GM18868 (cell line): Measurements from ENCODE around the gene CPE.
"Not testable (repeated sequence)": the region's sequence is repeated elsewhere in the genome, so short reads cannot be mapped to it uniquely, and the experiment has no call there.

Source experiments
- ATAC-seq: cut with Tn5 transposase; IDR thresholded peaks from one replicate; pipeline ENCODE4 v1.9.1; 2021; ENCODE audit warnings: mild to moderate bottlenecking, moderate library complexity; ENCODE audit not compliant: unreplicated experiment

Gene CPE

DNA sequence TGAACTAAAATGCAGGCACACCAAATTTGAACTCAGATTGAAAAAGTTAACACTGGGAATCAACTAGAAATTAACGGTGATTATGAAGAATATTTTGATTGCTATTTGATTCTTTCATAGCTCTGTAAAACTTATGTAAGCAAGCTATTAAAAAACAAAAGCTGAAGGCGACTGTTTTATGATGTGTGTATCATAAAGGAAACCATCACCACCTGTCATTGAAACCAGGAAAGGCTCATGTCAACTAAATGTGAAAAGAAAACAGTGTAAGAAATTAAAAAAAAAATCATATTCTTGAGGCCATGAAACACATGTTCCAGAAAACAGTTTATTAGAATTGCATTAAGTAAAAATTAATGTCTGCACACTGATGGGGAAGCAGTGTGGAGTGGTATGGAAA is 24.2 kb downstream of the CPE start:
- ATAC-seq, result no peak

GRCh38 chr4:165403637-165404036 is 24.8 kb downstream of the CPE start:
- no peak for ATAC-seq

DNA sequence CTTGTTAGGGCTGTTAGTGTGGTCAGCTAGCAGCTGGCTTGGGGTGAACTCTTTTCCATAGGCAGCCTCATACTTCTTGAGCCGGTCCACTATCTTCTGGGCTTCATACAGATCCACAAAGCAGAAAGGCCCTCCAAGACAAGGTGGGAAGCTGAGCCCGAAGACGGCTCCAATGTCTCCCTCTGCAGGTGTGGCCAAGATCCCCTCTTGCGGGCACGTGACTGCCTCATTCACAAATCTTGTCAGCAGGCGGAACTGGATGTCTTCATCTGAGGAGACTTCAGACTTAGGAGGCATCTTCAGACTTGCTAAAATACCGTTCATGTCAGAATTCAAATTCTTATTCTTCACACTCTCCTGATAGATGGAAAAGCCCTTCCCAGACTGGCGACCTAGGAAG is 25.3 kb downstream of the CPE start:
- ATAC-seq, result no peak

DNA sequence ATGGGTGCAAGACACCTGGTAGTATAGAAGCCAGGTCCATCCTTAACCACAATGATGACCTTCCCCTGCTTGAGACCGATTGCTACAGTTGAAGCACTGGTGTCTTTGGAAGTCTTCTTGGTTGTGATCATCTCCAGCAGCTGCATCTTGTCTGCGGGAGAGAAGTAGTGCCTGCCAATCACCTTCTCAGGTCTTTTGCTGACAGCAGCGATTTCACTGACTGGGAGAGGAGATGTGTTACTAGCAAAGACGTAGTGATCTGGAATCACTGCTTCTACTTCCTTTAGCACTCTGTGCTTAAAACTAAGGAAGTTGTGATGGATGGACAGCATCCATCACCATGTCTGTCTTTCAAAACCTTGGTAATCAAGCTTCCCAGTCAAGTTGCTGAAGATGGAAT is 25.9 kb downstream of the CPE start:
- no peak for ATAC-seq

DNA sequence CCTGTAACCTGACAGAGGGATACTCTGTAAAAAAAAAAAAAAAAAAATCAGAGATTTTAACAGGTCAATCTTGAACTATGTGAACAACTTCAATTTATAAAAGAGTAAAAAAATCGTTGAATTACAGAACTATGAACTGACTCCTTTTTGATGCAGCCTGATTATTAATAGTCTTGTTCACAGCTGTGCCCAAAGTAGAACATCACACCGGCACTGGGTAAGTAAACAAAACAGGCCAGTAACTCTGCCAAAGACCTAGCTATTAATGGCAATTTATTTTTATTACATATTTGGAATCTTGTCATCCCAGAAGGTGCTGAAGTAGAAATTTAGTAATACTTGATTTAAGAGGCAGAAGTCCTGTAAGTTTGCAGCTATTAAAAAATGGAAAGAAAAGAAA is 31.4 kb downstream of the CPE start:
- ATAC-seq, result no peak

DNA sequence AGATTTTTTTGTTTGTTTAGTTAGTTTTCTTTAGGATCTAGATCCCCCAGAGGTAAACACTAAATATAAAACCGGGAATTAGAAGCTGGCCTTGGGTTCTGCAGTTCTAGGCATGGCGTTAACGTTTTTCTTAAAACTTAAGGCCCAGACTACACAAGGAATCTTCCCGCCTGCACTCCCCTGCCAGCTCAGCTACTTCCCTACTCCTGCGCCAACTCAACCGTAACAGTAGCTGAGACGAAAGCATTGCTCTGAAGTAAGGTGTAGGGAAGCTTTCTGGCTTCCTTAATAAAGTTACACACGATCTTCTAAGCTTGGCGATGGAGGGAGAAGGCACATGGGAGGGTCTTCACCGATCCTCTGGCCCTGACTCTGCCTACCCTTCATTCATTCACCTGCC is 37.1 kb downstream of the CPE start:
- no peak for ATAC-seq

DNA sequence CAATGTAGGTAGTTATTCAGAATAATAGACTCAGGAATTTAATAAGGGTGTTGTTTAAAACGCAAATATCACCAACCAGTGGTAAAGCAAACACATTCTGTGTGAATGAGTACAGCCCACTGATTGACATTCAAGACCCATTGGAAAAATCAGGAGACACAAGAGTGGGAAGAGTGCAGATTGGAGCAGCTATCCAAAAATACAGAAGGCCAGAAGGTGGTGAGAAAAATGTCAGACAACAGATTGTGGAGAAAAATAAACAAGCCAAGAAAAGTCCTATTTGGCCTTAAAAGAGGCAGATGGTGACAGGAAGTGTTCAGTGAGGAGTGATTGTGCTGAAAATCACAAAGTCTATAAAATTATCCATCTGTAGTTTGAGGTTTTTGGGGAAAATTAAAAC is 39.3 kb downstream of the CPE start:
- ATAC-seq, result no peak

DNA sequence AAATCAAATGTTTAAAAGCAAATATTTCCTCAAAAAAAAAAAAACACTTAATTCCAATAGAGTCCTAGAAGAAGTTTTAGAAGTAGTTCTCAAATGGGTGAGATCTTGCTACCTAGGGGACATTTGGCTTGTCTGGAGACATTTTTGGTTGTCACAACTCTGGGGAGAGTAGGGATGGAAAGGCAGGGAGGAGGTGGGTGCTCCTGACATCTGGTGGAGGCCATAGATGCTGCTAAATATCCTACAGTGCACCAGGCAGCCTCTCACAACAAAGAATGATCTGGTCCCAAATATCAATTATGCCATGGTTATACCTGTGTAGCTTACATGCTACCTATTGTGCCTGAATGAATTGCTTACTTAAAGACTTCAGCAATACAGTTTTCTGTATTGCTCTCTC is 46.8 kb downstream of the CPE start:
- ATAC-seq, result no peak

DNA sequence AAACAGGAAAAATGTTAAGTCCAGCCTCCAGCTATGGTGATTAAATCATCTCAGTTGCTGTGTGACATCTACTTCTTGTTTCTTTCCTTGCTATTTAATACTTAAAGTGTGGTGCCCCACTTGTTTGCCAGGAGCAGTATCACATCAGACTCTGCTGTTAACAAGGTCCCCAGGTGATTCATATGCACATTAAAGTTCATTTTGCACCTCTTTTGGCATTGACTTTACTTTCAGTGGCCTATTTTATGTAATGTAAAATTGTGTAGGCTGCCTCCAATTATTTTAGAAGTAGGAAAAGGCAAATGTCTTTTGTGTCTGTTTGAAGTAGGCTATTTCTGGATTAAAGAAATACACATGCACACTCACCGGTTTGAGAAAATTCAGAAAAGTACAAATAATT is 47.5 kb downstream of the CPE start:
- ATAC-seq, result no peak

DNA sequence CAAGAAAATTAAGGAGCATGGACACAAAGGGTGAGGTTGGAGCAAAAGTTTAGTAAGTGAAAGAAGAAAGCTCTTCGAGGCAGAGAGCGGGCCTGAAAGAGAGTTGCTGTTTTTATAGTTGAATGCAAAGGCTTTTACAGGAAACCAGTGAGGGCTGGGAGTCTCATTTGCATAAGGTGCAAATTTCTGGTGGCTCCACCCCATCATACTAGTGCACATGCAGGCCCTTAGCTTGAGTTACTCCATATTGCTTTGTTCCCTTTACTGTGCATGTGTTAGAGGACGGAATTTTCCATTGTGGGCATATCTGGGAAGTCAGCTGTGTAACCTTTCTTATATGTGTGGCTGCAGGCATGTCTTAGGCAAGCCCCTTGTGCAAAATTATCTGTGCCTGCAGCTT is 48.0 kb downstream of the CPE start:
- ATAC-seq, result no peak

- no peak for ATAC-seq
Observed at GRCh38 chr4:165428957-165429356, 50.1 kb downstream of the CPE start.

- no peak for ATAC-seq
Observed at GRCh38 chr4:165433529-165433928, 54.7 kb downstream of the CPE start.

- no peak for ATAC-seq
Observed at GRCh38 chr4:165437691-165438090, 58.9 kb downstream of the CPE start.

DNA sequence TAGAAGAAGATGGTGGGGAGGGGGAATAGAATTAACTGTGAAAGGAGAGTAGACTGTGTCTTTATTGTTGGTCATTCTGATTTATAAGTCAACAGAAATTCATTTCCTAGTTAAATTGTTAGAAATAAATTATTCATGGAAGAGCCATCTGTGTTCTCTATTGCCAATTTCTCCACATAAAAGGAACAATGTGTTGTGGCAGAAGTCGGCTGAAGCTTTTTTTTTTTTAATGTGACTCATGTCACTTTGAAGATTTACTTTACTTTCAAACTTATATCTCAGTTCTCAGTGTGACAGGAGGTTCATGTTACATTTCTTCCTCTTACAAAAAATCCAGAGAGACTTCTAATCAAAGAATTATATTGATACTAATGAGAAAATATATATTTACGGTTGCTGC is 60.5 kb downstream of the CPE start:
- ATAC-seq, result no peak

GRCh38 chr4:165439981-165440380 is 61.2 kb downstream of the CPE start:
- no peak for ATAC-seq

DNA sequence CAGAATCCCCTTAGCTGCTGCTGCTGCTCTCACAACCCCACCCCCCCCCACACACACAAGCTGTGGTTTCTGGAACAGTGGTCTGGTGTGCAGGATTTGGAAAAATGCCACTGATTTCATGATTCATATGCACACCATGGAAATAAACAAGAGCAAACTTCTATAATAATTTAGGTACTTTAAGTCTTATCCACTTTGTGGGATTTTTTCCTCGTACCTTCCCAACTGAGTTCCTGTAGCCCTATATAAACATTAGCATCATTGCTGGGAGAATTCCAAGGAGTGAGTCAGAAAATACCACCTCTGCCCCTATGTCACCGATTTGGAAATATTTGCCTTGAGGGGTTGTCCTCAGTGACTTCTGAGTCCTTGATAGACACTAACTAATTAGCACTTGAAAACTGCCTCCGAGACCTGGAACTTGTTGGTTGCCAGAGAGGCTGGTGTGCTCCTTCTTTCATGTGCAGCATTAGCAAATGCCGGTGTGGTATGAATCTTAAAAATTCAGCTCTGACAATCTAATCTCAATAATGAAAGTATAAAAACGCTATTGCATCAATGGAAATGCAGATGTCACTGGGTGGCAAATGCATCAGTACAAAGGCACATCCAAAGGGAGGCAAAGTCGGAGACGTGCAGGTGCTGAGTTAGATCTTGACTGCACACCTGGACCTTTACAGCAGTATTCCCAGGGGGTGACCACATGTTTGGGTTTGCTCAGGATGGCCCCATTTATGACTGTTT is 61.8 kb downstream of the CPE start:
- no peak for ATAC-seq

DNA sequence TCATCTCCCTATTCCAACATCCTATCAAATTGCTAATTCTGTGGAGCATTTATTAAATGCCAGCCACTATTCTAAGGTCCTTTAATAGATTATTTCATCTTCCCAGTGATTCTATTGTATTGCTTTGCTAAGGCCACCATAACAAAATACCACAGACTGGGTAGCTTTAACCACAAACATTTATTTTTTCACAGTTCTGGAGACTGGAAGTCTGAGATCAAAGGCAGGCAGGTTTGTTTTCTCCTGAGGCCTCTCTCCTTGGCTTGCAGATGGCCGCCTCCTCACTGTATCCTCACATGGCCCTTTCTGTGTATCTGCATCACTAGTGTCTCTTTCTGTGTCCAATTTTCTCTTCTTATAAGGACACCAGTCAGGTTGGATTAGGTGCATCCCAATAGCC is 64.5 kb downstream of the CPE start:
- no peak for ATAC-seq

DNA sequence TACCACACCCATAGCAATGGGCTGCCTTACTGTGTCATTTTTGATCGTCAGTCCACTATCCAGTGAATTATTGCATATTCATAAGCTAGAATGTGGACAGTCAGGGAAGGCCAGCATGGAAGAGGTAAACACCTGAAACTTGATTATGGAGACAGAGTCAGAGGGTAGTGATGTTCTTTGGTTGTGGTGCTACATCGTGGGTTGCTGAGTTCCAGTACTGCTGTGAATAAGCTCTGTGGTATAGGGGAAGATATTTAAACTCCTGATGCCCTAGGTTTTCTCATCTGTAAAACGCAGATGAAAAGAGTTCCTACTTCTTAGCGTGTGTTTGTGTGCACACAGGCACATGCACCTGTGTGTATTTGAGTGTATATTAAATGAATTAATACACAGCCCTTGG is 69.9 kb downstream of the CPE start:
- ATAC-seq, result no peak

DNA sequence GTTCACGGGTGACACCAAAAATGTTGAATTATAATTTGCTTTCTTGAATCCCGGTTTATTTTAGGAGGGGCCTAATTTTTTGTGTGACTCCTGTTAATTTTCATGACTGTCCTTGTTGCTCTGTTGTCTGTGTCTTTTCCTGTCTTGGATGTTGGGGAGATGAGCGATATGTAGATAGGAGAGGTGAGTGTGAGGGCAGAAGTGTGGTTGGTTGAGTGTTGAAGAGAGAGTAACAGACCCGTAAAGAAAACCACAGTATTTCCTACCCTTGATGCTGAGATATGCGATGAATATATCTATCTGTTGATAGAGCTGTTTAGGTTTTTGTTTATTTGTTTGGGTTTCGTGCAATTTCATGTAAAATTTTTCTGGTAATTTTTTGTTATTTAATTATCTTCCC is 70.5 kb downstream of the CPE start:
- ATAC-seq, result no peak

DNA sequence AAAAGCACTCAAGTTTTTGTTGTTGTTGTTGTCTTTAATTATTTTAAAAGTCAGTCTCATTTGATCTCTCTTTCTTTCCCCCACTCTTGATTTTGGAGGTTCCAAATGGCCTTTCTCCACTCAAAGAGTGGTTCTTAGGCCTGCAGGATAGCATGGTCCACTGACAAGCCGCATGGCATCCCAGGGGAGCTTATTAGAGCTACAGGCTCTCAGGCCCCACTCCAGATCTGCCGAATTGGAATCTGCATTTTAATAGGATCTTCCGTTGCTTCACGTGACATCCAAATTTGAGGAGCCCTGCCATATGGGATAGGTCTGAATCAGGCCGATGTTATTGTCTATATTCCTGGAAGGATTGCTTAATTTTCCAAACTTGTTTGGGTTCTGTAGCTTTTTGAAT is 72.1 kb downstream of the CPE start:
- ATAC-seq, result no peak

DNA sequence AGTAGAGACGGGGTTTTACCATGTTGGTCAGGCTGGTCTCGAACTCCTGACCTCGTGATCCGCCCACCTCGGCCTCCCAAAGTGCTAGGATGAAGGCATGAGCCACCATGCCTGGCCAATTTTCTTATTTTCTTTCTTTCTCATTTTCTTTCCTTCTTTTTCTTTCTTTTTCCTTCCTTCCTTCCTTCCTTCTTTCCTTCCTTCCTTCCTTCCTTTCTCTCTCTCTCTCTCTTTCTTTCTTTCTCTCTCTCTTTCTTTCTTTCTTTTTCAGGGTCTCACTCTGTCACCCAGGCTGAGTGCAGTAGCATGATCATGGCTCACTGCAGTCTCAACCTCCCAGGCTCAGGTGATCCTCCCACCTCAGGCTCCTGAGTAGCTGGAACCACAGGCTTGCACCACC is 74.3 kb downstream of the CPE start:
- not testable (repeated sequence) for ATAC-seq

- ATAC-seq, result no peak
Observed at GRCh38 chr4:165454426-165454825, 75.6 kb downstream of the CPE start.

GRCh38 chr4:165457793-165458192 is 79.0 kb downstream of the CPE start:
- no peak for ATAC-seq
